ENCODE measurements around the gene ANKRD2.
"Not testable (repeated sequence)": the region's sequence is repeated elsewhere in the genome, so short reads cannot be mapped to it uniquely, and the experiment has no call there.

The ANKRD2 gene

DNA sequence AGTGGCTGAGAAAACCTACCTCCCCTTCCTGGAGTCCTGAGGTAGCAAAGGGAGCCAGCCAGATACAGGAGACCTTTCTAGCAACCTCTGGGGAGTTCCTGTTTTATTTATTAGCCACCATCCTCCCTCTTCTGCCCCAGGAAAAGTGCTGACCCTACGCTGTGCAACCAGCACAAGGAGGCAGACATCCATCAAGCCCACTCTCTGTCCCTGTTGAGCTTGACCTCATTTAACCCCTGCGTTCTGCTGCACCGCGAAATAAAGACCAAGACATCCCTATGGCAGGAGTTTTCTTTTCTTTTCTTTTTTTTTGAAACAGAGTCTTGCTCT lies 25.3 kb upstream of the ANKRD2 start:
- no peak for DNase-seq

- DNase-seq: no peak
These were observed 24.6 kb upstream of the ANKRD2 start for GRCh38 chr10:97547962-97548361.

- DNase-seq: no peak
These were observed 23.6 kb upstream of the ANKRD2 start for GRCh38 chr10:97548828-97549455.

GRCh38 chr10:97549587-97550322 lies 22.8 kb upstream of the ANKRD2 start:
- no peak for DNase-seq

DNA sequence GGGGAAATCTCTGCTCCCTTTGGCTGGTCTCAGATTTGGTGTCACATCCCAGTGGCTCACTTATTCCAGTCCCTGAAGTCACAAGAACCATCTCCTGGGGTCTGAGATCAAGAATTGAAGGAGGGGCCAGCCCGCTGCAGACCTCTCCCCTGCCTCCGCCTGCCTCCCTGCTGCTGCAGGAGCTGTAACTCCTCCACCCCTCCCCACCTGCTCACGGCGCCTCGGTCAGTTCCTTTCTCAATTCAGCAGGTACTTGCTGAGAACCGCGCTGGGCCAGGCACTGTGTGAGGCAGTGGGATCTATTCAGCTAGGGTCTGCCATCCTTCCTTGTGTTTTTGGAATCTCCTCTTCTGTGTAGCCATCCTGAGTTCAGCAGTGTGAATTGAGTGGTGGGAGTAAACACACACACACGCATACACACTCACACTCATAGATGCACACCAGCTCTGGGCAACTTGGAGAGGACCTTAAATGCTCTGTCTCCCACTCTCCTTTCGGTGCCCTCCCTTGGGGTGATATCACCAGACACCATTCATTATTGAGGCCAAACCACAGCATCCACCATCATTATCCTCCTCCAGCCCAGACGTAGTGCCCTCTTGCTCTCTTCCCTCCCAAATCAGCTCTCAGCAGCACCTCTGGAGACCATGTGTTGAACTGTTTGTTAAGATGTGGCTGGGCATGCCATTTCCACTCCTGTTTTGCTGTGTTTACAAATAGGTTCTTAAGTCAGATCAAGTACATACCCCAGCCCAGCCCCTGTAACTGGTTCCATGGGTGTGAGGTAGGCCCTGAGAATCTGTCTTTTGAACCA lies 22.0 kb upstream of the ANKRD2 start:
- no peak for DNase-seq

- DNase-seq: no peak
These were observed 21.3 kb upstream of the ANKRD2 start for GRCh38 chr10:97551271-97551670.

DNA sequence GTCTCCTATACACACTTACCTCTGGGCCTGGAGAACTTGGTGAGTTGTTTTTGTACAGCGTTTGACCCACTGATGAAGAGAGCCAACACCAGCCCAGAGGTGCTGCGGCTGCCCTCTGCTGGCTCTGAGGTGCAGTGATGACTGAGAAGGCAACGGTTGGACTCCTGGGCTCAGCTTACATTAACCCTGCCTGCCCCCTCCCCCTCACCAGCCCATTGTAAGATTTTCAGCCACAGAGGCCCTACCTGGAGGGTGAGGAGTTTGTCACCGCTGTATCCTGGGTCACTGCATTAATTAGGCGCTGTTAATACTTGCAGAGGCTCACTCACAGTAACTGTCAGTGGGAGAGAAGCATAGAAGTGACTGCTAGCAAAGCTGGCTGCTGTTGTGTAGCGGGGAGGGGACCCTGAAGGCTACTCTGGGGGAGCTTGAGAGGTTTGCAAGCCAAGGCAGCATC lies 19.0 kb upstream of the ANKRD2 start:
- peak; percentile 25 for DNase-seq

DNA sequence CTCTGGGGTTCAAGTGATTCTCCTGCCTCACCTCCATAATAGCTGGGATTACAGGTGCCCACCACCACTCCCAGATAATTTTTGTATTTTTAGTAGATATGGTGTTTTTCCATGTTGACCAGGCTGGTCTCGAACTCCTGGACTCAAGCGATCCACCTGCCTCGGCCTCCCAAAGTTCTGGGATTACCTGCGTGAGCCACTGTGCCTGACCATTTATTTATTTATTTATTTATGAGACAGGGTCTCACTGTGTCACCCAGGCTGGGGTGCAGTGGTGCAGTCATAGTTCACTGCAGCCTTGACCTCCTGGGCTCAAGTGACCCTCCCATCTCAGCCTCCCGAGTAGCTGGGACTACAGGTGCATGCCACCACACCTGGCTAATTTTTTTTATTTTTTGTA lies 18.2 kb upstream of the ANKRD2 start:
- DNase-seq: not testable (repeated sequence)

DNA sequence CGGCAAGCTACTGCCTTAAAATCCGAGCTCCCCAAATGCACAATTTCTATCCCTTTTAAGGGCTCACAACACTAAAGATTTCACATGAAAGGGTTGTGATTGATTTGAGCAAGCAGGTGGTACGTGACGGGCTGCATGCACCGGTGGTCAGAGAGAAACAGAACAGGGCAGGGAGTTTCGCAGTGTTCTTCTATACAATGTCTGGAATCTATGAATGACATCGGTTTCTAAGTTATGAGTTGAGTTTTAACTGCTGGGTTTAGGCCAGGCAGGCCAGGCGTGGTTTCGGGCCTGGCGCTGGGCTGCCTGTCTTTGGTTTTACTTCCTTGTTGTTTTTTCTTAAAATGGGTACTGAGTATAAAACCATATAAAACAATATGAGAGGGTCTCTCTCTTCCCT lies 17.0 kb upstream of the ANKRD2 start:
- not testable (repeated sequence) for DNase-seq

DNA sequence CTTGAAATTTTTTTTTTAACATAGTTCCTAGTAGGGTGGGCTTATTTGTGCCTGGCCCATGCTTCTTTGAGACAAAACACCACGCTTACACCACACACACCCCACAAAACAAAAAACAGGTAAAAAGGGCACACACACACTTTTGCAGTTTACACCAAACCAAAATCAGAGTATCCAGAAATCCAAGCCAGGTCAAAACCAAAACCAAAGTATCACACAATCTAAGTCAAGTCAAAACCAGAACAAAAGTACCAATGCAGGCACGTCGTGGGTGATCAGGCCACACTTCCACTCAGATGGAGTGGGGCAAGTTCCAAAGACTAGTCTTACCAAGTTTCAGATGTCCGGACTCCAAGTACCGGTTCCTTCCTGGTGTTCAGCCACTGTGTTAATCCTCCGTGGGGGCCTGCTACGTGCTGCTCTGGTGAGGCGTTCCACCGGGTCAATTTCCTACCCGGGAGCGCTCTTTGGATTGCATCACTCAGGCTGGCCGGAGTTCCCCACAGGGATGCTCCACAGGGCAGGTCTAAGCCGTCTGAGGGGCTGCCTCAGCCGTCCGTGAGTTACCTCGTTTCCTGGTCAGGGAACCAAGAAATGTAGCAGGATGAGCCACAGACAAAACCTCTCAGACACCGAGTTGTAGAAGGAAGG lies 11.7 kb upstream of the ANKRD2 start:
- not testable (repeated sequence) for DNase-seq

GRCh38 chr10:97561386-97562077 lies 11.0 kb upstream of the ANKRD2 start:
- not testable (repeated sequence) for DNase-seq

DNA sequence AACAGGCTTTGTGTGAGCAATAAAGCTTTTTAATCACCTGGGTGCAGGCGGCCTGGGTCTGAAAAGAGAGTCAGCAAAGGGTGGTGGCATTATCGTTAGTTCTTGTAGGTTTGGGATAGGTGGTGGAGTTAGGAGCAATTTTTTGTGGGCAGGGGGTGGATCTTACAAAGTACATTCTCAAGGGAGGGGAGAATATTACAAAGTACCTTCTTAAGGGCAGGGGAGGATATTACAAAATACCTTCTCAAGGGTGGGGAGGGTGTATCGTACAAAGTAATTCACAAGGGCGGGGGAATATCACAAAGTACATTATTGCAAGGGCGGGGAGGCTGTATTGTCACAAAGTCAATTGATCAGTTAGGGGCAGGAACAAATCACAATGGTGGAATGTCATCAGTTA lies 10.2 kb upstream of the ANKRD2 start:
- not testable (repeated sequence) for DNase-seq

- no peak for DNase-seq
These were observed 9.2 kb upstream of the ANKRD2 start for GRCh38 chr10:97563337-97563736.

DNA sequence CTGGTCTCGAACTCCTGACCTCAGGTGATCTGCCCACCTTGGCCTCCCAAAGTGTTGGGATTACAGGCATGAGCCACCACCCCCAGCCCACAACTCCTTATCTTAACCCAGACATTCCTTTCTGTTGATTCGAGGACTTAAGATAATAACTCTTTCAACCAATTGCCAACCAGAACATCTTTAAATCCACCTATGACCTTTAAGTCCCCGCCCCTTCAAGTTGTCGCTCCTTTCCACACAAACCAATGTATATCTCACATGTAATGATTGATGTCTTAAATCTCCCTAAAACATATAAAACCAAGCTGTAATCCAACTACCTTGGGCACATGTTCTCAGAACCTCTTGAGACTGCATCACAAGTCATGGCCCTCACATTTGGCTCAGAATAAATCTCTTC lies 7.8 kb upstream of the ANKRD2 start:
- no peak for DNase-seq

DNA sequence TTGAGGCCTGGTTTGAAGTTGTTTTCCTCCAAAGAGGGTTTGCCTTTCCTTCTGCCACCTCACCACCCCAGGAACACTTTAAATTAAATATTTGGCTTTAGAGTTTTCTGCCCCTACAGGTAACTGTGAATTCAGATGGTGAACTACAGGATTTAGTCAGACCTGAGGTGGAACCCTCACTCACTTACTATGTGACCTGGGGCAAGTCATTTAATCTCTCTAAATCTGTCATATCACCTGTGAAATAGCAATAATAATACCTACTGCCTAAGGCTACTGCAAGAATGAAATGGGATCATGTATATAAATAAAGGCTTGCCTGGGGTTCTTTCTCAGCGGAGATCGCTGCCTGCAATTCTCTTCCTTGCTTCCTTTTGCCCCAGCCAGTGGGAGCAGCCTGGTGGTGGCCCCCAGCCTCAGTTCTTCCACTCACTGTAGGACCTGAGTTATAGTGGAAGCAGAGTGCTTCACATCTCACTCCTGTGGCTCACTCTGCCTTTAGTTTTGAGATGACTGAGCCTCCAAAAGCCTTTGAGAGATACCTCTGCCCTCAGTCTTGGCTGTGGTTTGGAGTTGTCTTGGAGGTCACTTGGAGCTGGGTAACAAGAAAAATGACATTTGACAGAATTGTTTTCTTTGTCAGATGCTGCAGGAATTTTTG lies 6.1 kb upstream of the ANKRD2 start:
- no peak for DNase-seq

DNA sequence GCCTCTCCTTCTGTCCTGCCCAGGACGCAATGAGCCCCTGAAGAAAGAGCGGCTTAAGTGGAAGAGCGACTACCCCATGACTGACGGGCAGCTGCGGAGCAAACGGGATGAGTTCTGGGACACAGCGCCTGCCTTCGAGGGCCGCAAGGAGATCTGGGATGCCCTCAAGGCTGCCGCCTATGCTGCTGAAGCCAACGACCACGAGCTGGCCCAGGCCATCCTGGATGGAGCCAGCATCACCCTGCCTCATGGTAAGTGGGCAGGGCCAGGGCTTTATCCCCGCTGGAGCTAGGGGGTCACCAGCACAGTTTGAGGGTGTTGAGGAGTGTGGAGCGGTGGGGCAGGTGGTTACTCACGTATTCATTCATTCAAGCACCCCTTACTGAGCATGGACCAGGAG lies 4.7 kb upstream of the ANKRD2 start:
- DNase-seq: no peak

DNA sequence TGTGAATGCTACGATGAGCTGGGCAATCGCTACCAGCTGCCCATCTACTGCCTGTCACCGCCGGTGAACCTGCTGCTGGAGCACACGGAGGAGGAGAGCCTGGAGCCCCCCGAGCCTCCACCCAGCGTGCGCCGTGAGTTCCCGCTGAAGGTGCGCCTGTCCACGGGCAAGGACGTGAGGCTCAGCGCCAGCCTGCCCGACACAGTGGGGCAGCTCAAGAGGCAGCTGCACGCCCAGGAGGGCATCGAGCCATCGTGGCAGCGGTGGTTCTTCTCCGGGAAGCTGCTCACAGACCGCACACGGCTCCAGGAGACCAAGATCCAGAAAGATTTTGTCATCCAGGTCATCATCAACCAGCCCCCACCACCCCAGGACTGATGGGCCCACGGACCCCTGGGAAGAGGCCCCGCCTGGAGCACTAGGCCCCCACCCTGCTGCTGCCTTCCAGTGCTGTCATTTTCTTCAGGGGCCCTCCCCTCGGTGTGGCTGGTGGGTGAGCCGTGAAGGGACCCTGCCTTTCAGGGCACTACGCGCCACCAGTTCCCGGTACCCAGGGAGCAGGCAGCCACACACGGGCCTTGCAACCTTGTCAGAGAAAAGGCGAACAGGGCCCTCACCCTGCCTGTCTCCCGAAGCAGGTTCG lies 2.3 kb upstream of the ANKRD2 start:
- no peak for DNase-seq

DNA sequence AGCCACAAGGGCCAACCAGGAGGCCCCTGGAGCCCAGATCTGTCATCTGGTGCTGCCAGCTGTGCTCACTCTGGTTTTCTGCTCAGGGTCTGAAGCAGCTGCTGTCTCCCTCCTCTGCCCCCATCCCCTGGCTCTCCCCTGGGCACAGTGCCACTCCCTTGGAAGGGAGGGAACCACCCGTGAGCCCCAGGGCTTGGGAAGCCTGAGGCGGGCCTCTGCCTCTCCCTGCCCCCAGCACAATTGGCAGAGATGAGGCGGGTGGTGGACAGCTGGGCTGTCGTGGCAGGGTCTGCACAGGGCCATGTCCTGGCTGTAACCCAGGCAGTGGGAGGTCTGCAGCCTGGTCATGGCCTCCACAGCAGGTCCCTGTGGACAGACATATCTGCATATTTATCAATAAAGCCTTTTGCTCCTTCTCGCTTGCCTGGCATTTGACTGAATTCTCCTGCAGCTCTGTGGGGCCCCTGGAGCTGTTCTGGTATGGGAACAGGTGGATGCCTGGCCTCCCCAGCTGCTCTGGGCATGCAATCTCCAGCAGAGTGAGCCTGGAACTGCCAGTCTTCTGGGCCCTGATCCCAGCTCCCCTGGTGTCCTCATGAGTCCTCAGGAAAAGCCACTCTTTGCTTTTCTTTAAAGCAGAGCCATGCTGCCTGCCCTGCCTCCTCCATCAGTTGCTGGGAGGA lies 1.6 kb upstream of the ANKRD2 start:
- no peak for DNase-seq

GRCh38 chr10:97571622-97572021 lies 957 bp upstream of the ANKRD2 start:
- no peak for DNase-seq

- no peak for DNase-seq
These were observed 442 bp downstream of the ANKRD2 start for GRCh38 chr10:97573021-97573420.

DNA sequence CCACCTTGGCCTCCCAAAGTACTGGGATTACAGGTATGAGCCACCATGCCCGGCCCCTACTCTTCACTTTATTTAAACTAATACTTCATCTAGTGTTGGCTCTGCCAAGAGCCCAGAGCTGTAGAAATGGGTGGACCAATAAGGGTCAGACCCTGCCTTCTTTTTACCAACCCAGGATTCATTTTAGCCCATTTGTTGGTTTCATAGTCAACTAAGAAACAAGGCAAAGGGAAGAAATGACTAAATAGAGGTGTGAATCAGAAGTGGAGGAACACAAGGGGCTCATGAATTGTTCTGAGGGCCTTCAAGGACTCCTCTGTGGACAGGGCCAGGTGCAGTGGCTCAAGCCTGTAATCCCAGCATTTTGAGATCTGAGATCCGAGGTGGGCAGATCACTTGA lies 1.1 kb downstream of the ANKRD2 start:
- no peak for DNase-seq

All from T-helper 9 cell (primary cell).